ENCODE measurements around the gene PRX.
"Not testable (repeated sequence)": the region's sequence is repeated elsewhere in the genome, so short reads cannot be mapped to it uniquely, and the experiment has no call there.

PRX gene

GRCh38 chr19:40376286-40376862 is 36.8 kb downstream of the PRX start:
- no peak for TF ChIP-seq CTCF (IDR thresholded peaks at IDR 0.05; ENCODE audit: low read depth, low read length, missing control alignments)

GRCh38 chr19:40374084-40374483 is 39.1 kb downstream of the PRX start:
- no peak for DNase-seq (ENCODE audit: extremely low read depth, low read depth)
- no peak for TF ChIP-seq CTCF (IDR thresholded peaks at IDR 0.05; ENCODE audit: low read depth, low read length, missing control alignments)
- no peak overlapping the region for H3K4me3 ChIP-seq (replicated peaks; ENCODE audit: low read depth, low read length)

More at GRCh38 chr19:40376286-40376862, 36.8 kb downstream of the PRX start:
- H3K4me3 ChIP-seq (replicated peaks; ENCODE audit: low read depth, low read length), result no peak overlapping the region
- DNase-seq (ENCODE audit: extremely low read depth, low read depth), result no peak

- TF ChIP-seq CTCF (IDR thresholded peaks at IDR 0.05; ENCODE audit: low read depth, low read length, missing control alignments), result no peak
- DNase-seq (ENCODE audit: extremely low read depth, low read depth), result no peak
Measured at GRCh38 chr19:40371802-40372122, 41.4 kb downstream of the PRX start.

GRCh38 chr19:40370997-40371801 is 42.0 kb downstream of the PRX start:
- no peak for DNase-seq (ENCODE audit: extremely low read depth, low read depth)
- no peak for TF ChIP-seq CTCF (IDR thresholded peaks at IDR 0.05; ENCODE audit: low read depth, low read length, missing control alignments)
- H3K4me3 ChIP-seq (replicated peaks; ENCODE audit: low read depth, low read length), result no peak overlapping the region

More at GRCh38 chr19:40371802-40372122, 41.4 kb downstream of the PRX start:
- no peak overlapping the region for H3K4me3 ChIP-seq (replicated peaks; ENCODE audit: low read depth, low read length)

GRCh38 chr19:40370253-40370652 is 42.9 kb downstream of the PRX start:
- H3K4me3 ChIP-seq (replicated peaks; ENCODE audit: low read depth, low read length); DNase-seq (ENCODE audit: extremely low read depth, low read depth): not testable (repeated sequence)

GRCh38 chr19:40369797-40370196 is 43.4 kb downstream of the PRX start:
- TF ChIP-seq CTCF (IDR thresholded peaks at IDR 0.05; ENCODE audit: low read depth, low read length, missing control alignments), result no peak
- DNase-seq (ENCODE audit: extremely low read depth, low read depth), result no peak
- no peak overlapping the region for H3K4me3 ChIP-seq (replicated peaks; ENCODE audit: low read depth, low read length)

- no peak for DNase-seq (ENCODE audit: extremely low read depth, low read depth)
- TF ChIP-seq CTCF (IDR thresholded peaks at IDR 0.05; ENCODE audit: low read depth, low read length, missing control alignments), result no peak
- H3K4me3 ChIP-seq (replicated peaks; ENCODE audit: low read depth, low read length), result no peak overlapping the region
Measured at GRCh38 chr19:40367577-40368434, 45.4 kb downstream of the PRX start.

Measured in HFF-Myc (cell line).